Measurements from ENCODE around the gene ANKRD10. TPM values are rescaled to one million over a fixed set of nuclear protein-coding genes. Genes with fewer than 3 reads are reported as not detected.
"Not testable (repeated sequence)": the region's sequence is repeated elsewhere in the genome, so short reads cannot be mapped to it uniquely, and the experiment has no call there.

ANKRD10 gene
- total RNA-seq, 1 experiment from 2014 or later: 219 TPM

DNA sequence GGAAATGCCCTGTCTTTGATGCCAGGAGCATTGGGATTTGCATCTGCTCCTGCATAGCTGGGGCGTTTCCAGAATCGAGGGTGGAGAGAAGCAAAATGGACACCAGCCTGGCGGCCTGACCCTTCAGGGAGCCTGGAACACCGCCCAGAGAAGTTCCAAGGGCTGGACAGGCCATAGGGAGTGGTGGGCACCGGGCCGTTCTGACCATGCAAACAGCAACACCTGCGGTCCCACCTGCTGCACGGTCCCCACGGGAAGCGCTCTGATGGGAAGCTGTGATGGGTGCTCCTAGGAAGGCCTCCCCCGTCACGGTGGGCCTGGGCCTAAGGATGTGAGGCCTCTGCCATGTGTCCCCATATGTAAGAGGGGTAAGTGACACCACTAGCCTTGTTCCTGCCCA, 34.2 kb upstream of the ANKRD10 start:
- Mint-ChIP-seq H3K27me3 (ENCODE audit: low read depth) (no peaks in the 10 kb centered on the region; the same call in 1 of the 2 replicates), H3K36me3 (no peaks in the 10 kb centered on the region), H3K4me1 (peaks cover 1% of the 10 kb centered on the region; the same call in 1 of the 2 replicates), H3K27ac (no peak overlapping the region), H3K9me3 (no peaks in the 10 kb centered on the region), H3K4me3 (no peak overlapping the region)
- no peak for ATAC-seq
- ChIA-PET CTCF (no interaction called here), POLR2A (no interaction called here)
- TF ChIP-seq, protein P1, sequence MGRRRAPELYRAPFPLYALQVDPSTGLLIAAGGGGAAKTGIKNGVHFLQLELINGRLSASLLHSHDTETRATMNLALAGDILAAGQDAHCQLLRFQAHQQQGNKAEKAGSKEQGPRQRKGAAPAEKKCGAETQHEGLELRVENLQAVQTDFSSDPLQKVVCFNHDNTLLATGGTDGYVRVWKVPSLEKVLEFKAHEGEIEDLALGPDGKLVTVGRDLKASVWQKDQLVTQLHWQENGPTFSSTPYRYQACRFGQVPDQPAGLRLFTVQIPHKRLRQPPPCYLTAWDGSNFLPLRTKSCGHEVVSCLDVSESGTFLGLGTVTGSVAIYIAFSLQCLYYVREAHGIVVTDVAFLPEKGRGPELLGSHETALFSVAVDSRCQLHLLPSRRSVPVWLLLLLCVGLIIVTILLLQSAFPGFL (CRISPR knock-in tag; IDR thresholded peaks at IDR 0.05; ENCODE audit: borderline replicate concordance): no peak
- TF ChIP-seq, protein P2, sequence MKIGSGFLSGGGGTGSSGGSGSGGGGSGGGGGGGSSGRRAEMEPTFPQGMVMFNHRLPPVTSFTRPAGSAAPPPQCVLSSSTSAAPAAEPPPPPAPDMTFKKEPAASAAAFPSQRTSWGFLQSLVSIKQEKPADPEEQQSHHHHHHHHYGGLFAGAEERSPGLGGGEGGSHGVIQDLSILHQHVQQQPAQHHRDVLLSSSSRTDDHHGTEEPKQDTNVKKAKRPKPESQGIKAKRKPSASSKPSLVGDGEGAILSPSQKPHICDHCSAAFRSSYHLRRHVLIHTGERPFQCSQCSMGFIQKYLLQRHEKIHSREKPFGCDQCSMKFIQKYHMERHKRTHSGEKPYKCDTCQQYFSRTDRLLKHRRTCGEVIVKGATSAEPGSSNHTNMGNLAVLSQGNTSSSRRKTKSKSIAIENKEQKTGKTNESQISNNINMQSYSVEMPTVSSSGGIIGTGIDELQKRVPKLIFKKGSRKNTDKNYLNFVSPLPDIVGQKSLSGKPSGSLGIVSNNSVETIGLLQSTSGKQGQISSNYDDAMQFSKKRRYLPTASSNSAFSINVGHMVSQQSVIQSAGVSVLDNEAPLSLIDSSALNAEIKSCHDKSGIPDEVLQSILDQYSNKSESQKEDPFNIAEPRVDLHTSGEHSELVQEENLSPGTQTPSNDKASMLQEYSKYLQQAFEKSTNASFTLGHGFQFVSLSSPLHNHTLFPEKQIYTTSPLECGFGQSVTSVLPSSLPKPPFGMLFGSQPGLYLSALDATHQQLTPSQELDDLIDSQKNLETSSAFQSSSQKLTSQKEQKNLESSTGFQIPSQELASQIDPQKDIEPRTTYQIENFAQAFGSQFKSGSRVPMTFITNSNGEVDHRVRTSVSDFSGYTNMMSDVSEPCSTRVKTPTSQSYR (CRISPR knock-in tag; IDR thresholded peaks at IDR 0.05): no peak
- no peak for DNase-seq (ENCODE audit: low spot score)

DNA sequence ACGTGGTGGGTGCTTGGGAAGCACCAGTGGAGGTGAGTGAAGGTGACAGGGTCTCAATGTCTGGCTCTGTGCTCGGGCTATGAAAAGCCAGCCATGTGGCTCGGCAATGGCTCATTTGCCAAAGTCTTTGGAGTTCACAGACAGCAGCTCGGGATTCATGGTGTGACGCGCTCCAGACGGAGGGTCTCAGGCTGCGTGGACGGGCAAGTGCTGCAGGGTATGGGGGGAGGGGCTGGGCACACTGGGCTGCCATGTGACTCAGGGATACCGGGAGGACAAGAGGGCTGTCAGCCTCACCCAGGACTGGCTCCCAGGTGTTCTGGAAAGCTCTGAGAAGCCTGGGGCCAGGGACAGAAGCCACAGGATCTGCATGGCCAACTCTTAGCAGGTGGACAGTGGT, 32.5 kb upstream of the ANKRD10 start:
- POLR2A ChIA-PET, CTCF ChIA-PET, H3K9me3 Mint-ChIP-seq: not testable (repeated sequence)

DNA sequence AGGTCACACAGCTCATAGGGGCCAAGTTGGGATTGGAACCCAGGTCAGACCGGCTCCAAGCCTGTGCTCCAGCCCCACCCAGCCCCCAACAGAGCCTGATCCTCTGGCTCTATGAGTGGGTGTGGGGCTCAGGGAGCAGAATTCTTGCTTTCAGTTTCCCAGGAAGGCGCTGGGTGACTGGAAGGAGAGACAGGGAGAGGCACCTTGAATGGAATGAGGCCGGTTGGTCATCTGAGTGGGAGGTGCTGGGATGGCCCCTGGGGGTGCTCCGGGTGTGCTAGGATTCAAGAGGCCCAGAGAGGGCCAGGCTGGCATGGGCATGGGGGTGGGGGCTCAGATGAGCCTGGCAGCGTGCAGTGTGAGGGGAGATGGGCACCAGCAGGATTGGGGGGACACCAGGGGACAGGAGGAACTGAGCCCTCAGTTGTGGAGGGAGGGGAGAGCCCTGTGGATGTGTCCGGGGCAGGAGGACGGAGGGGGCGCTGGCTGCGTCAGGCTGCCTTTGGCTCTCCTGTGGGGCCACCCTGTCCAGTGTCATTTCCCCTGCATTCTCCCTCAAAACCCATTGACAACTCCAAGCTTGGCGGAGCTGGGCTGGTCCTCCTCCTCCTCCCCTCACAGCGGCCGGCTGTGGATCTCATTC, 31.2 kb upstream of the ANKRD10 start:
- H3K4me1 Mint-ChIP-seq: peaks cover 4% of the 10 kb centered on the region
- ATAC-seq (no peak), DNase-seq (ENCODE audit: low spot score) (no peak)
- no peaks in the 10 kb centered on the region for H3K27me3 Mint-ChIP-seq (ENCODE audit: low read depth)
- ChIA-PET POLR2A (no interaction called here), CTCF (no interaction called here)
- H3K36me3 Mint-ChIP-seq: no peaks in the 10 kb centered on the region
- no peaks in the 10 kb centered on the region for H3K9me3 Mint-ChIP-seq
- H3K4me3 Mint-ChIP-seq: no peak overlapping the region
- TF ChIP-seq, protein P3, sequence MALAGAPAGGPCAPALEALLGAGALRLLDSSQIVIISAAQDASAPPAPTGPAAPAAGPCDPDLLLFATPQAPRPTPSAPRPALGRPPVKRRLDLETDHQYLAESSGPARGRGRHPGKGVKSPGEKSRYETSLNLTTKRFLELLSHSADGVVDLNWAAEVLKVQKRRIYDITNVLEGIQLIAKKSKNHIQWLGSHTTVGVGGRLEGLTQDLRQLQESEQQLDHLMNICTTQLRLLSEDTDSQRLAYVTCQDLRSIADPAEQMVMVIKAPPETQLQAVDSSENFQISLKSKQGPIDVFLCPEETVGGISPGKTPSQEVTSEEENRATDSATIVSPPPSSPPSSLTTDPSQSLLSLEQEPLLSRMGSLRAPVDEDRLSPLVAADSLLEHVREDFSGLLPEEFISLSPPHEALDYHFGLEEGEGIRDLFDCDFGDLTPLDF (CRISPR knock-in tag; IDR thresholded peaks at IDR 0.05): no peak
- no peak for TF ChIP-seq ZBTB21 (CRISPR knock-in tag; IDR thresholded peaks at IDR 0.05; ENCODE audit: borderline replicate concordance)
- no peak for TF ChIP-seq CREB1 (CRISPR knock-in tag; IDR thresholded peaks at IDR 0.05)
- no peak for TF ChIP-seq NFATC4 (CRISPR knock-in tag; IDR thresholded peaks at IDR 0.05)
- TF ChIP-seq, protein P4, sequence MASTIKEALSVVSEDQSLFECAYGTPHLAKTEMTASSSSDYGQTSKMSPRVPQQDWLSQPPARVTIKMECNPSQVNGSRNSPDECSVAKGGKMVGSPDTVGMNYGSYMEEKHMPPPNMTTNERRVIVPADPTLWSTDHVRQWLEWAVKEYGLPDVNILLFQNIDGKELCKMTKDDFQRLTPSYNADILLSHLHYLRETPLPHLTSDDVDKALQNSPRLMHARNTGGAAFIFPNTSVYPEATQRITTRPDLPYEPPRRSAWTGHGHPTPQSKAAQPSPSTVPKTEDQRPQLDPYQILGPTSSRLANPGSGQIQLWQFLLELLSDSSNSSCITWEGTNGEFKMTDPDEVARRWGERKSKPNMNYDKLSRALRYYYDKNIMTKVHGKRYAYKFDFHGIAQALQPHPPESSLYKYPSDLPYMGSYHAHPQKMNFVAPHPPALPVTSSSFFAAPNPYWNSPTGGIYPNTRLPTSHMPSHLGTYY (CRISPR knock-in tag; IDR thresholded peaks at IDR 0.05): no peak
- TF ChIP-seq, protein P5, sequence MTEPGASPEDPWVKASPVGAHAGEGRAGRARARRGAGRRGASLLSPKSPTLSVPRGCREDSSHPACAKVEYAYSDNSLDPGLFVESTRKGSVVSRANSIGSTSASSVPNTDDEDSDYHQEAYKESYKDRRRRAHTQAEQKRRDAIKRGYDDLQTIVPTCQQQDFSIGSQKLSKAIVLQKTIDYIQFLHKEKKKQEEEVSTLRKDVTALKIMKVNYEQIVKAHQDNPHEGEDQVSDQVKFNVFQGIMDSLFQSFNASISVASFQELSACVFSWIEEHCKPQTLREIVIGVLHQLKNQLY (CRISPR knock-in tag; IDR thresholded peaks at IDR 0.05): no peak
- TF ChIP-seq, protein P6, sequence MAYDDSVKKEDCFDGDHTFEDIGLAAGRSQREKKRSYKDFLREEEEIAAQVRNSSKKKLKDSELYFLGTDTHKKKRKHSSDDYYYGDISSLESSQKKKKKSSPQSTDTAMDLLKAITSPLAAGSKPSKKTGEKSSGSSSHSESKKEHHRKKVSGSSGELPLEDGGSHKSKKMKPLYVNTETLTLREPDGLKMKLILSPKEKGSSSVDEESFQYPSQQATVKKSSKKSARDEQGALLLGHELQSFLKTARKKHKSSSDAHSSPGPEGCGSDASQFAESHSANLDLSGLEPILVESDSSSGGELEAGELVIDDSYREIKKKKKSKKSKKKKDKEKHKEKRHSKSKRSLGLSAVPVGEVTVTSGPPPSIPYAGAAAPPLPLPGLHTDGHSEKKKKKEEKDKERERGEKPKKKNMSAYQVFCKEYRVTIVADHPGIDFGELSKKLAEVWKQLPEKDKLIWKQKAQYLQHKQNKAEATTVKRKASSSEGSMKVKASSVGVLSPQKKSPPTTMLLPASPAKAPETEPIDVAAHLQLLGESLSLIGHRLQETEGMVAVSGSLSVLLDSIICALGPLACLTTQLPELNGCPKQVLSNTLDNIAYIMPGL (CRISPR knock-in tag; IDR thresholded peaks at IDR 0.05): no peak
- H3K27ac Mint-ChIP-seq: no peak overlapping the region

More for the DNA sequence above, 32.5 kb upstream of the ANKRD10 start:
- not testable (repeated sequence) for ATAC-seq; DNase-seq (ENCODE audit: low spot score); H3K27ac Mint-ChIP-seq; H3K4me3 Mint-ChIP-seq; H3K36me3 Mint-ChIP-seq; H3K4me1 Mint-ChIP-seq; H3K27me3 Mint-ChIP-seq (ENCODE audit: low read depth)
